ENCODE results near the gene KPNA6. TPM values are rescaled to one million over a fixed set of nuclear protein-coding genes. Genes with fewer than 3 reads are reported as not detected.

Gene KPNA6
- total and polyA plus RNA-seq, 9 of the 15 experiments (the other 6 are each of a cell fraction or from before 2014, with no cell fraction given), result 20.1 to 54.6 (median 32.2) TPM

DNA sequence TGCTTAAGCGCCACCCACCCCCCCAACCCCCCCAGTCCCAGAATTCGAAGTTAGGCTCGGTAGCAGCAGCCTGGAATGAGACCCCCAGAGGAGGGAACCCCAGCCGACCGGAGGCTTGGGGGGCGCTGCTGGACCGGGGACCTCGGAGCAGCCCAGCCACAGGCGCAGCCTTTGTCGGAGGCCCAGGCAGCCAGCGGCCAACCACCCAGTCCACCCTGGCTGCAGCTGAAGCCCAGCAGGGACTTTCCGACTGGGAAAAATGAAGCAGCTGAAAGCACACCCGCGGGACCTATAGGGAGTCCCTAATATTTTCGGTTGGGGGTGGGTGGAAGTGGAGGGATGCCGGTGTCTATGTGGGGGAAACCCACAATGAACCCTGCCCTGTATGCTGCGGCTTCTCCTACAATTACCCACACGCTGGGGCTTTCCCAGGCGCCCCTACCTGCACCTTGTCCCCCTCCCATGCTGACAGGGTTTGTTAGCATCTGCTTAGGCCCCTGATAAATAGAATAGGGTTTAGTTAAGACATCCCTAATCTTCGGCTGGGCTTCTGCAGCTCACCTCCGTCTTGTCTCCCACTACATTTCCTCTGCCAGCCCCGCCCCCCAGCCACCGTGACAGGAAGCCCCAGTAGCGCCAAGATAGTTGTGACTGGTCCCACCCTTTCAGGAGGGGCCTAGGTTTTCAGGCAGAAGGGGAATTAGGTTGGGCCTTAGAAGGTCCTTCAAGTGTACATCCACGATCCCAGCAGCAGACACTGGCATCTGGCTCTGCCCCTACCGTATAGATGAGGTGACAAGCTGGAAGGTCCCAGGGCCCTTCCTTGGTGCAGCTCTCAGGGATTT, 93.4 kb downstream of the KPNA6 start (continued):
- TF ChIP-seq, protein P1, sequence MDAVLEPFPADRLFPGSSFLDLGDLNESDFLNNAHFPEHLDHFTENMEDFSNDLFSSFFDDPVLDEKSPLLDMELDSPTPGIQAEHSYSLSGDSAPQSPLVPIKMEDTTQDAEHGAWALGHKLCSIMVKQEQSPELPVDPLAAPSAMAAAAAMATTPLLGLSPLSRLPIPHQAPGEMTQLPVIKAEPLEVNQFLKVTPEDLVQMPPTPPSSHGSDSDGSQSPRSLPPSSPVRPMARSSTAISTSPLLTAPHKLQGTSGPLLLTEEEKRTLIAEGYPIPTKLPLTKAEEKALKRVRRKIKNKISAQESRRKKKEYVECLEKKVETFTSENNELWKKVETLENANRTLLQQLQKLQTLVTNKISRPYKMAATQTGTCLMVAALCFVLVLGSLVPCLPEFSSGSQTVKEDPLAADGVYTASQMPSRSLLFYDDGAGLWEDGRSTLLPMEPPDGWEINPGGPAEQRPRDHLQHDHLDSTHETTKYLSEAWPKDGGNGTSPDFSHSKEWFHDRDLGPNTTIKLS (IDR thresholded peaks at IDR 0.05; ENCODE audit: borderline replicate concordance, low read depth), result no peak; the same call in 1 of the 2 replicates
- TF ChIP-seq PTTG1 (tag; IDR thresholded peaks at IDR 0.05; ENCODE audit: low read depth) (no peak), MECOM (CRISPR knock-in tag; IDR thresholded peaks at IDR 0.05) (no peak), NFE2L1 (tag; IDR thresholded peaks at IDR 0.05; ENCODE audit: borderline replicate concordance, low read depth) (no peak), POLR2B (IDR thresholded peaks at IDR 0.05; ENCODE audit: low read depth, partially characterized antibody) (peak; percentile 34), KLF13 (tag; IDR thresholded peaks at IDR 0.05; ENCODE audit: borderline replicate concordance, low read depth) (no peak; the same call in 1 of the 2 replicates), RB1 (IDR thresholded peaks at IDR 0.05; ENCODE audit: low read depth) (0 out of 2 replicates have a peak, but pooled peaks have one; percentile 2), MYNN (IDR thresholded peaks at IDR 0.05) (no peak), MYNN (CRISPR knock-in tag; IDR thresholded peaks at IDR 0.05) (no peak), SMARCA4 (IDR thresholded peaks at IDR 0.05) (no peak), ZSCAN29 (IDR thresholded peaks at IDR 0.05) (no peak; the same call in 1 of the 2 replicates), TCF3 (CRISPR knock-in tag; IDR thresholded peaks at IDR 0.05) (no peak), ZNF766 (CRISPR knock-in tag; conservative IDR thresholded peaks at IDR 0.05) (no peak), TAF9B (IDR thresholded peaks at IDR 0.05; ENCODE audit: partially characterized antibody) (no peak), CBX1 (IDR thresholded peaks at IDR 0.05; ENCODE audit: low read depth) (no peak)
- TF ChIP-seq, protein P2, sequence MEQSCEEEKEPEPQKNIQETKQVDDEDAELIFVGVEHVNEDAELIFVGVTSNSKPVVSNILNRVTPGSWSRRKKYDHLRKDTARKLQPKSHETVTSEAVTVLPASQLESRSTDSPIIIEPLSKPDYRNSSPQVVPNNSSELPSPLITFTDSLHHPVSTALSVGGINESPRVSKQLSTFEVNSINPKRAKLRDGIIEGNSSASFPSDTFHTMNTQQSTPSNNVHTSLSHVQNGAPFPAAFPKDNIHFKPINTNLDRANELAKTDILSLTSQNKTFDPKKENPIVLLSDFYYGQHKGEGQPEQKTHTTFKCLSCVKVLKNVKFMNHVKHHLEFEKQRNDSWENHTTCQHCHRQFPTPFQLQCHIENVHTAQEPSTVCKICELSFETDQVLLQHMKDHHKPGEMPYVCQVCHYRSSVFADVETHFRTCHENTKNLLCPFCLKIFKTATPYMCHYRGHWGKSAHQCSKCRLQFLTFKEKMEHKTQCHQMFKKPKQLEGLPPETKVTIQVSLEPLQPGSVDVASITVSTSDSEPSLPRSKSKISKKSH (CRISPR knock-in tag; IDR thresholded peaks at IDR 0.05), result no peak
- TF ChIP-seq, protein P3, sequence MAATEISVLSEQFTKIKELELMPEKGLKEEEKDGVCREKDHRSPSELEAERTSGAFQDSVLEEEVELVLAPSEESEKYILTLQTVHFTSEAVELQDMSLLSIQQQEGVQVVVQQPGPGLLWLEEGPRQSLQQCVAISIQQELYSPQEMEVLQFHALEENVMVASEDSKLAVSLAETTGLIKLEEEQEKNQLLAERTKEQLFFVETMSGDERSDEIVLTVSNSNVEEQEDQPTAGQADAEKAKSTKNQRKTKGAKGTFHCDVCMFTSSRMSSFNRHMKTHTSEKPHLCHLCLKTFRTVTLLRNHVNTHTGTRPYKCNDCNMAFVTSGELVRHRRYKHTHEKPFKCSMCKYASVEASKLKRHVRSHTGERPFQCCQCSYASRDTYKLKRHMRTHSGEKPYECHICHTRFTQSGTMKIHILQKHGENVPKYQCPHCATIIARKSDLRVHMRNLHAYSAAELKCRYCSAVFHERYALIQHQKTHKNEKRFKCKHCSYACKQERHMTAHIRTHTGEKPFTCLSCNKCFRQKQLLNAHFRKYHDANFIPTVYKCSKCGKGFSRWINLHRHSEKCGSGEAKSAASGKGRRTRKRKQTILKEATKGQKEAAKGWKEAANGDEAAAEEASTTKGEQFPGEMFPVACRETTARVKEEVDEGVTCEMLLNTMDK (IDR thresholded peaks at IDR 0.05; ENCODE audit: borderline replicate concordance, insufficient read depth, low read depth, low read length, poor library complexity, severe bottlenecking), result no peak
- TF ChIP-seq, protein P4, sequence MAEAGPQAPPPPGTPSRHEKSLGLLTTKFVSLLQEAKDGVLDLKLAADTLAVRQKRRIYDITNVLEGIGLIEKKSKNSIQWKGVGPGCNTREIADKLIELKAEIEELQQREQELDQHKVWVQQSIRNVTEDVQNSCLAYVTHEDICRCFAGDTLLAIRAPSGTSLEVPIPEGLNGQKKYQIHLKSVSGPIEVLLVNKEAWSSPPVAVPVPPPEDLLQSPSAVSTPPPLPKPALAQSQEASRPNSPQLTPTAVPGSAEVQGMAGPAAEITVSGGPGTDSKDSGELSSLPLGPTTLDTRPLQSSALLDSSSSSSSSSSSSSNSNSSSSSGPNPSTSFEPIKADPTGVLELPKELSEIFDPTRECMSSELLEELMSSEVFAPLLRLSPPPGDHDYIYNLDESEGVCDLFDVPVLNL (CRISPR knock-in tag; IDR thresholded peaks at IDR 0.05; ENCODE audit: low read depth), result no peak
- TF ChIP-seq, protein P5, sequence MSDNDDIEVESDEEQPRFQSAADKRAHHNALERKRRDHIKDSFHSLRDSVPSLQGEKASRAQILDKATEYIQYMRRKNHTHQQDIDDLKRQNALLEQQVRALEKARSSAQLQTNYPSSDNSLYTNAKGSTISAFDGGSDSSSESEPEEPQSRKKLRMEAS (CRISPR knock-in tag; IDR thresholded peaks at IDR 0.05), result no peak
- TF ChIP-seq, protein P6, sequence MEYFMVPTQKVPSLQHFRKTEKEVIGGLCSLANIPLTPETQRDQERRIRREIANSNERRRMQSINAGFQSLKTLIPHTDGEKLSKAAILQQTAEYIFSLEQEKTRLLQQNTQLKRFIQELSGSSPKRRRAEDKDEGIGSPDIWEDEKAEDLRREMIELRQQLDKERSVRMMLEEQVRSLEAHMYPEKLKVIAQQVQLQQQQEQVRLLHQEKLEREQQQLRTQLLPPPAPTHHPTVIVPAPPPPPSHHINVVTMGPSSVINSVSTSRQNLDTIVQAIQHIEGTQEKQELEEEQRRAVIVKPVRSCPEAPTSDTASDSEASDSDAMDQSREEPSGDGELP (CRISPR knock-in tag; IDR thresholded peaks at IDR 0.05; ENCODE audit: borderline replicate concordance), result peak; percentile 30; the same call in 1 of the 2 replicates
